ENCODE measurements around the gene NARS2.

The NARS2 gene

DNA sequence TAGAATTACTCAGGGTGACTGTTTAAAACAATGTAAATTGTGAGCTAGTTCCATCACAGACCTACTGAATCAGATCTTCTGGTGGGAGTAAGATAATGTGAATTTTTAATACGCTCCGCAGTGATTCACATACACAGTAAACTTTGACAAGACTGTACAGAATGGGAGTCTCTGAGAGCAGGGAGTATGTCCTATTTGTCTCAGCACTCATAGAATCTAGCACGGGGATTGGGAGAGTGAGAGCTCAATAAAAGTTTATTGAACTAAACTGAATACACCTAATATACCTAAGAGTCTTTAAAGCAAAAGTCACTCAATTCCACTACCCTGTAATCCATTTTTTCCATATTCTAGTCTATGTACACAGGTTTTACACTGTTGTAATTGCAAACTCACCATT is 145.9 kb downstream of the NARS2 start:
- DNase-seq, result no peak

DNA sequence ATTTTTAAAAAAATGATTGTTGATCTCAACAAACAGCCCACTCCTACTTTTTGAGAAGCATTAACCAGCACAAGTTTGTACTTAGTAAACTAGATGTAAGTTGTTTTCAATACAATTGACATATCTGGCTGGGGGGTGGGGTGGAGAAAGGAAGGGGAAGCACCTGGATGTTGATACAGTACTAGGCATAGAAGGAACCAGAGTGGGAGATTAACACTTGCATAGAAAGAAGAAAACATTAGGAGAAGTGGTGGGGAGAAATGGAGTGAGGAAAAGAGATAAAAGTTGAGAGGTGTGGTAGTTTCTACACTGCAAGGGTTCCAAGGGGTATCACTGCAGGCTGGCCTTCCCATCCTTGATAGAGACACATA is 146.4 kb downstream of the NARS2 start:
- DNase-seq, result no peak

DNA sequence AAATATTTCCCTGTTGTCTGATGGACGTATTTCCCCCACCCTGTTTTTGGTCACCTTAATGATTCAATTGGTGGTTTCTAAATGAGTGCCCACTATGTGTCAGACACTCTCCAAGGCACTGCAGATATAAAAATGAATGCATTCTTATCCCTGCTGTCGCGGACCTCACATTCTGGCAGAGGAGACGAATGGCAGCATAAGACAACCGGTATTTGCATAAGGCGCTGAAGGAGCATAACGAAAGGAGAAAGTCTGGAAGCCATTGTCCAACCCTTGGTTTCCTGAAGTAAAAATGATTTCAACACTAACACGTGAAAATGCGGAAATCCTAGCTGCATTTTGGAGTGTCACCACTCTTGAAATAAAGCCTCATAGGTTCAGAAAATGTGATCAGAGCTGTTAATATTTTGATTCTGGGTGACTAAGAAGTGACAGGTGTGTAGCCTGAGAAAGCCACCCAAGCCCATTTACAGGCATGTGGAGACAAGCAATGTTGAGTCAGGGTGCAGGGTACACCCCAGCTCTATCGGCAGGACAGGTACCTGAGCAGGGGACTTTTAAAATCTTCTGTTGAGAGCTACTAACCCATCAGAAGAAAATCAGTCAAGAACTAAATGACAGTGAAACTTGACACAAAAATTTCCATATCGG is 146.9 kb downstream of the NARS2 start:
- DNase-seq, result no peak

DNA sequence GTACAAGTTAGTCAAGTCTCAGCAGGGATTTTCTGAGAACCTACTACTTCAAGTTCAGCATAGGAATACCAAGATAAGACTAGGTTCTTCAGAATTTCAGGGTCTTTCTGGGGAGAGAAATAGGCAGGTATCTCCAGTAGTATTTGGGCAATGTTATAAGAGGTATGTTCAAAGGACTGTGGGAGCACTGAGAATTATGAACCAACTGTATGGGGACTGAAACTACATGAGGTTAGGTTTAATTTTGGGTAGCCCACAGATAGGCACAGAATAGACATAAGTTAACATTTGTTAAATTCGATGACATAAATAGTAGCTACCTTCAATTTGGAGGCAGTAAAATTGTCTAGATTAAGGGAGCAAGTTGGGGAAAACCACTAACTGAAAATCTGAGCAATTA is 147.8 kb downstream of the NARS2 start:
- no peak for DNase-seq

DNA sequence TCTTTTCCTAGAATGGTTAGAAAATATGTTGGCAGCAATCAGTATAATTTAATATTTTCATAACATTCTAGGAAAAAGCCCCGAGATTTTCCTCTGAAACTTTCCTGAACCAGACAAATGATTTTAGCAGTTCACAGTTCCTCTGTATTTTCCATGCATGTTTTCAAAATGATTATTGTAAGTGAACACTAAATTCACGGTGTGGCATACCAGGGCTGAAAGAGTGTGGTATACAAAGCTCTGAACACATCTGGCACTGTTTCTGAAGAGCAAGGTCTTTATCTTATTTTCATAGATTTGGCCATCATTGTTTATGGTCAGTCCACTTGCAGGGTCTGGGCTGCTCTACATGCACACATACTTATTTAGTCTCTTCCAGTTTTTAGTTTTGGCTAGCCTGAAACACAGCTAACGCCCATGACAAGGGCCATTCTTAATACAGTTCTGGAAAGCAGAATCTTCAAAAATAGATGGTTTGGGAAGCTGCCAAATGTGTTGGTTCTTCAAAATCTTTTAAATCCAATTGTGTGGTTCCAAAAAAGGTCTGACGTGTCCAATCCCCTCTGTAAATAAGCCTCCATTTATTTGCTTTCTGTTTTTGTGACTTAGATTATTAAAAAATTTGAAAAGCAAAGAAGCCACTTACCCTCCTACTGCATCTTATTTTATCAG is 149.1 kb downstream of the NARS2 start:
- no peak for DNase-seq

DNA sequence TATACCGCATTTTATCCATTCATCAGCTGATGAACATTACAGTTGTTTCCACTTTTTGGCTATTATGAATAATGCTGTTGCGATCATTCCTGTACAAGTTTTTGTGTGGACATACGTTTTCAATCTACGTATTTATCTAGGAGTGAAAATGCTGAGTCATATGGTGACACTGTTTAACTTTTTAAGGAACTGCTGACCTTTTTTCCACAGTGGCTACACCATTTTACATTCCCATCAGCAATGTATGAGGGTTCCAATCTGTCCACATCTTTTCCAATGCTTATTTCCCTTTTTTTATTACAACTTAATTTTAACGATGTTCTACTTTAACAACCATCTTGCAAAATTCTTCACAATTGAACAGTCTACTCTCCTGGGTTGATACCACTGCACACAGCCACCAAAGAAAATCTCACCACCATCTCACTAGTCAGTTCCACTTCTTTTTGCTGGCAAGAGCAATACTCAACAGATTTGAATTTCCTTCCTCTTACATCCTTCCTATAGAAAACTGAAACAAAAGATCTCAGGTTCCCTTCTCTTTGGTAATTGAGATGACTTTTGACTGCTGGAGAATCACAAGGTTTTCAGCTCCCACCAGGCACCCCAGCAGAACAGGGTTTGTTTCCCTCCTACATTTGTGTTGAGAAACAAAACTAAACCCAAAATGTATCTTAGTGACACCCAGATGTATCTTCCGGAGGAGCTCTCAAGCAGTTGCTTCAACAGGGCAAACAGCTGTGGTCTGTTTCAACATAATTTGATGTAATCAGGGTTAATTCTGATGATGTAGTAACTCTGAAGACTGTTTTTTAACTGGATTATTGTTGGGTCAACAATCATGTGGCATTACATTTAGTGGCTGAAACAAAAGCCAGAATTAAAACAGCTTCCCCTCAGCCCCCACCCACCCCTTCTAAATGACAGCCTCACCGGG is 150.1 kb downstream of the NARS2 start:
- no peak for DNase-seq

DNA sequence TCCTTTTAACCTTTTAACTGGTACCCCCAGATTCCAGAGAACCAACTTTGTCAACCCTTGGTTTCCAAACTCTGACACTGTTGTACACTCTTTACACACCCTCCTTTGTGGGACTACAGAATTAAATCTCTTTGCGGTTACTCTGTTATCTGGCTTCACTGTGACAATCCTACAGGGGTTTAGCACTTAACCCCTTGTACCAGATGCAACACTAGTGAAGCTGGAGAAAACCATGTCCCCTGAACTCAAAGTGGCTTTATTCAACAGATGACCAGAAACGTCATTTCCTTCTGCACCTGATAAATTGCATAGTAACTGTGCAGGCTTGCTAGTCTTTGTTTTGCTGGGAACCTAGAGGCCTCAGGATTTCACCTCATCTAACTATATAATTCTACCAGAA is 151.4 kb downstream of the NARS2 start:
- no peak for DNase-seq

DNA sequence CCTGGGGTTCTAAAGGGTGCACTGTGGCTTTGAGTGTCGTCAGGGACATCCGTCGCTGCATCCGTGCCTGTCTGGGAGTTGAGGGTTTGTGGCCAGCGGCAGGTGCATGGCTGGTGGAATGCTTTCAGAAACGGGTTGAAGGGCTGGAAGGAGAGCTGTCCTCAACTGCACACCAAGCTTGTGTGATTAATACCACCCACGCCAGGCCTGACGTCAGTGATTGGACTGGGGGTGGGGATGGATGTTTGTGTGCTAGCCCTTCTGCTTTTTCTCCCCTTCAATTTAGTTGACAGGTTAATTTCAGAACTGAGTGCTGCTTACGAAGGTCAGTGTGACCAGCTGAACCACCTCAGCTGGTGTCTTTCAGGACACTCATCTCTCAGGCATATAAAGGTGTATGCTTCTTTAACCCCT is 153.9 kb downstream of the NARS2 start:
- DNase-seq, result peak; percentile 25 to 29

DNA sequence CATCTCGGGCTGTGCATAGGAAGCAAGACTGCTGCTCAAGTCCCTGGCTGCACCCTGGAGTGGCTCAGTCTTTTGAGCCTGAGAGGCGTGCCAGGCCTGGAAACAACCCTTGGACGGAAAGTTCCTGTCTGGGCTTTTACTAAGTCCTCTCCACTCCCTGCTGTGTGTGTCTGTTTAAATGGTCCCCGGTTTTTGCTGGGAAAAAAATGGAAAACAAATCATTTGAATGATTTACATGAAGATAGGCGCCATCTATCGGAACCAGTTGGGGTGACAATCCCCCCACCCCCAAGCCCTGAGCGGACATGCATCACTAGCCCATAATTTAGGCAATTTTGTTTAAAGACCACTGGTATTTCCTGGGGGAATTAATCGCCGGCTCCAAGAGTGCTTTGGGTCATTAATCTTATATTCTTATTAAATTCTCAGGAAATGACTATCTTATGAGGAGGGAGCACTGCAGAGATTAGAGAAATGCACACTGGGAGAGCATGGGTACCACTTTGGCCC is 154.4 kb downstream of the NARS2 start:
- DNase-seq, result peak; percentile 45 to 55

DNA sequence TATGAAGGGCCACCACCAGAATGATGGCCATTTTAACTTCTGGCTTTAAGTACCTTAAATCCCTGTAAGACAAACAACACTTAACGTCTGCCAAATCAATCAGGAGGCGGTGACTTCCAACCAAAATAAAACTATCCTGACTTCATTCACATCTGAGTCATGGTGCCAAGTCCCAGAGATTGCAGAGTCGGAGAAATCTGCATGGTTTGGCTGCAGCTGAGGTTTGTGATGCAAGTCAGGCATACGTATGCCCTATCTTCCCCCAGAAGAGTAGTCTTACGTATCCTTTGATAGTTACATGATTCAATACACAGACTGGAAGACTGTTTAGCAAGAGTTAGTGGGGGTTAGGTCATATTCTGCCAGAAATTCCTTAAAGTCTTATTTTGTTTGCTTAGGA is 155.3 kb downstream of the NARS2 start:
- DNase-seq, result no peak

DNA sequence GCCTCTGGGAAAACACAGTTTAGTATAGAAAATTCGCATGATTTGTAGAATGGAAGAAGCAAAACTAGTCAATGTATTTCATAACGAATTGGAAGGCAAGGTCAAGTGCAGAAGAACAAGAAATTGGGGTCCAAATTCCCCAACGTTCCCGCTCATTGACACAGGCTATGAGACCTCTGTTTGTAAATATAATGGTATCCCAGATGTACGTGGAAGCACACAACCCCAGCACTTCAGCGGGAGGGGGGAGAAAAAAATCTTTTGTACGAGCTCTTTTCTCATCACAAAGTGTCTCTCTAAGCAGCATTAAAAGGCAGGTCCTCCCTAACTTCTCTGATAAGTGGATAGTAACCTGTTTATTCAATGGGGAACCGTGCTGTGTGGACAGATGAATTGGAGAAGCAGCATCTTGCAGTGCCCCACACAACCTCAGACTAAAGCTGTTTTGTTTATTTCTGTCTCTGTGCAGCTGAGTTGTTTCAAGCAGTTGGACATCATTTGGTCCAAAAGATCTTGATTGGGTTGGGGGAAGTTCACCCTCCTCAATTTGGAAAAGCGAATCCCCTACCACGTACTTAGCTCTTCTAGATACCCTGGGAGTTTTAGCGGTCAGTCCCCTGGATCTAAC is 156.0 kb downstream of the NARS2 start:
- DNase-seq, result no peak

DNA sequence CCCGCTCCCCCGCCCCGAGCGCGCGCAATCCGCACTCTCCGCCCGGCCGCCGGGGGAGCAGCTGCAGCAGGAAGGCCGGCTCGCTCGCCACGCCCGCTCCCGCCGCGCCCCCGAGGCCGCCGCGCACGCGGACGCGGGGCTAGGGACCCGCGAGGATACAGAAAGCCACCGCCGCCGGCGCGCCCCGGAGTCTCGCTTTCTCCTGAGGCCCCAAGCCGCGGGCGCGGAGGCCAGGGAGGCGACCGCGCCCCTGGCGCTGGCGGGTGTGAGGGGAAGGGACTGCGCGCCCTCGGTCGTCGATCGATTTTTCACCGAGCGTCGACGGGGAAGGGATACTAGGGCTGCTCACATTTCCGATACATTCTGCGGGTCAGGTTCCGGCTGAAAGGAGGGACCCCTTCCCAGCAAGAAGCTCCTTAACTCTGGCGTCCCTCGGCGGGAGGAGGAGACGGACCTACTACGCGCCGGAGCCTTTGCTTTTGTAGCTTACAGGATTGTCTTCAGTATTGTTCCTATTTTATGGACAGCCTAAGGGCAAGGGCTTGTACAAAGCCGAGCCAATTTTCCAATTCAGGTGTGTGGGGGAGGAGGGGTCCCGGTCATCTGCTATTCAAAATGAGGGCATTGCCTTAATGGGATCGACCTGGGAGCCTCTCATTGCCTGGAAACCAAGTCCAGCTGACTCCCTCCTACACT is 156.6 kb downstream of the NARS2 start:
- peak; percentile 60 to 66 for DNase-seq

DNA sequence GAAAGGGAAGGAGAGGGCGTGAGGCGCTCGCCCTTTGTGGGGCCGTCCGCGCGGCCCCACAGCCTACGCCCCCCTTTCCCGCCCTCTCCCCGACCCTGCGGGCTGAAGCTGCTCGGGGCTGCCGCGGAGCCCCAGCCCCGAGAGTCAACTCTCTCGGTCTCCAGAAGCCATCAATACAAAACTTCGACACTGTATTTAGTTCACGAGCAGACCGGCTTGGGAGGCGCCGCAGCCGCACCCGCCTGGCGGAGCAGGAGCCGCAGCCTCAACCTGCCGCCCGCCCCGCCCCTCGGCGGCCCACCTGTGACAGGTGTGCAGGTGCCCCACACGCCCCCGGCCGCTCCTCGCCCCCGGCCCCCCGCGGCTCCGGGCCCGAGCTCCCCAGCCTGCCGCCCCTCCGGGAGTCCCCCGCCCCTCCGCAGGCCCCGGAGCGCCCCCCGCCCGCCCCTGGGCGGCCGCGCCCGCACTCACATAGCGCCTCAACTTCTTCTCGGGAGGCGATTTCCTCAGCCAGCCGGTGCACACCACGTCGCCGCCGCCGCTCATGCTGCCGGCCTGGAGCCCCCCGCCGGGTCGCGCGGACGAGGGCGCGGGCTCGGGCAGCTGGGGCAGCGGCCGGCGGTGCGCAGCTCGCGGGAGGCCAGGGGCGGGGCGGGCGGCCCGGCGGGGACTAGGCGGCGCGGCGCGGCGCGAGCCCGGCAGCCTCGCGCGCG is 157.3 kb downstream of the NARS2 start, which contains the start of gene GAB2:
Gene GAB2 (minus strand): TSS at position 646 of the 713 bp plus-strand sequence. CDS start 100 bp downstream, at position 546.
- DNase-seq, result peak; percentile 13 to 27

DNA sequence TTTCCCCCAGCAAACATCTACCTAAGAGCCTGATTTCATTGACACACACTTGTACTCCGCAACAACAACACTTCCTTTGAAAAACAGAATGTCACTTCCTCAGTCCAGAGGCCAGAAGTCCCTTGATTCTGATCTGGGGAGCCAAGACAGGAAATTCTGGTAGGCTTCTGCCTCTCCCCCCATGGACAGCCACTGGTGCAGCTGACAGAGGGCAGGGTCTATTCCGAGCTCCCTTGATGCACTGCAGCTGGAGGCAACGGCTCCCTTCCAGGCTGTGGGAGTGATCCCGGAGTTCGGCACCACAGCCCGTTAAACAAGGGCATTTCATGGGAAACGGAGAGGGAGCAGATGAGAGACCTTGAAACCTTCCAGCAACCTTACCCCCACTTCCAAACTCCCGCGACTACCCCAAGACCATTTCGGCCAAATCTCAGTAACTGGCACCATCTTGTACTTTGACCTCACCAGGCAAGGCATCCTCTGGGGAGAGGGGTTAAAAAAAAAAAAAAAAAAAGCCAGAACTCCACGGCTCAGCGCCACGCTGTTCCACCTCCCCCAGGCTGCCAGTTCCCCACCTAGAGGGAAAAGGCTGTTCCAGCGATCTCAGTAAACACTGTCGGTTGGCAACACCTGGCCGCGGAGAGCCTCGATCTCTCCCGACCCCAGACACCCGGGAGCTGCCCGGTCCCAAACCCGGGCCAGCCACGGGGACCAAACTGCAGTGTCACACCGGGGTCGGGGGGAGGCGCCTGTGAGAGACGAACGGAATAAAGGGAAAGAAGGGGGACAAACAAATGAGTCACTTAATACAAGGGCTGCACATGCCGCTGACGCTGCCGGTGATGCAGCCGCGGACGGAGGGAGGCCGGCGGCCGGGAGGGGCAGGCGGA is 158.1 kb downstream of the NARS2 start:
- peak; percentile 72 to 74 for DNase-seq

DNA sequence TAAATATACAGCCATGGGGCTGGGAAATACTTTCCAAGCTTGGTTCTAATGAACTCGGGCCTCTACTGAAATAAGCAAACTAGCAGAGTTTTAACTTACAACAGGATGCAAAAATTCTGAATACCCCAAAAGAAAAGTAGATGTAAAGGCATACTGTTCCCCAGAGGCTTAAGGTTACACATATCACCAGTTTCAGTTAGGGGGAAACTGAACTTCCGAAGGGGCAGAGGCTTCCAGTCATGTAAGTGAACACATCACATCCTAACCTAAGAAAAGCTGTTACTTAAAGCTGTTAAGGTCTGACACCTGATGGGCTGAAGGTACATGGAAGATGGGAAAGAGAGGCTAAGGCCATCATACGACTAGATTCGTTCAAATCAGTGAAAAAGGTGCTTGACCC is 159.3 kb downstream of the NARS2 start:
- no peak for DNase-seq

DNA sequence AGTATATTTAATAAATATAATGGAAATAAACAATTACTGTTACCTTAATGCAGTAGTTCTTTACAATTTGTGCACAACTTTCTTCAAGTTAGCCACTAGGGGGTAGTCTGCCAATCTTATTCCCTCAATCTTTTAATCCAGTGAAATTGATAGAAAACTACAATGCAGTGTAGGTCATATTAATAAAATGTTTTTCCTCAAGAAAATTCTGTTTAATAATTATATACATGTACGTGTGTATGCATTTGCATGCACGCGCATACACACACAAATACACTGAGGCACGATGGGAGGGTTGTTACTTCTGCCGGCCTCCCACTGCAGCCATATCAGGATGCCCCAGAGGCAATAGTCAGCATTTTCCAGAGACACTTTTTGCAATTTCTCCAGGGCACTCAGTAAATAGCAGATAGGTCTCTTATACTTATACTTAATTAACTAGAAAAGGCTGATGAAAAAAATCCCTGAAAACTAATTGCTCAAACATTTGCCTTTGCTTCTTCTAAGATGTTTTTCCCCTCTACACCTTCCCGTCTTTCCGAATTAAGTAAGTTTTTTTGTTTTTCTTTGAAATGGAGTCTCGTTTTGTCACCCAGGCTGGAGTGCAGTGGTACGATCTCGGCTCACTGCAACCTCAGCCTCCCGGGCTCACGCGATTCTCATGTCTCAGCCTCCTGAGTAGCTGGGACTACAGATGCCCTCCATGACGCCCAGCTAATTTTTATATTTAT is 160.2 kb downstream of the NARS2 start:
- no peak for DNase-seq

DNA sequence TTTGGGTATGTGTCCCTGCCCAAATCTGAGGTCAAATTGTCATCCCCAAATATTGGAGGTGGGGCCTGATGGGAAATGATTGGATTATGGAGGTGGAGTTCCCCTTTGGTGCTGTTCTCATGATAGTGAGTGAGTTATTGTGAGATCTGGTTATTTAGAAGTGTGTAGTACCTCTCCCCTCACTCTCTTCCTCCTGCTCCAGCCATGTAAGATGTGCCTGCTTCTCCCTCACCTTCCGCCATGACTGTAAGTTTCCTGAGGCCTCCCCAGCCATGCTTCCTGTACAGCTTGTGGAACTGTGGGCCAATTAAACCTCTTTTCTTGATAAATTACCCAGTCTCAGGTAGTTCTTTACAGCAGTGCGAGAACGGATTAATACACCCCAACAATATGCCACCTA is 166.0 kb downstream of the NARS2 start:
- no peak for DNase-seq

DNA sequence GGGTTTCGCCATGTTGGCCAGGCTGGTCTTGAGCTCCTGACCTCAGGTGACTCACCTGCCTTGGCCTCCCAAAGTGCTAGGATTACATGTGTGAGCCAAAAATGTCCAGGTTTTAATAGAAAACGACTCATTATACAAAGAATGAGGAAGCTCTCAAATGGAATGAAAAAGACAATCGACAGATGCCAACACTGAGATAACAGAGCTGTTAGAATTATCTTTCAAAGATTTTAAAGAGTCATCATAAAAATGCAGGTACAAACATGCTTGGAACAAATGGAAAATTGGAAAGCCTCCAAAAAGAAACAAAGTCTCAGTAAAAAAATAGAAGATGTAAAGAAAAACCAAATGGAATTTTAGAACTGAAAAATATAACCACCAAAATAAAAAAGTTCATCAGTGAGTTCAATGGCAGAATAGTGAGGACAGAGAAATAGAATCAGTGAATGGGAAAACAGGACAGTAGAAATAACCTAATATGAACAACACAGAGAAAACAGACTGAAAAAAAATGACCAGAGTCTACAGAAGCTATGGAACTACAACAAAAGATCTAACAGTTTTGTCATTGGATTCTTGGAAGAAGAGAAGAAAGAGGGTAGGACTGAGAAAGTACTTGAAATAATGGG is 168.0 kb downstream of the NARS2 start:
- DNase-seq, result no peak

DNA sequence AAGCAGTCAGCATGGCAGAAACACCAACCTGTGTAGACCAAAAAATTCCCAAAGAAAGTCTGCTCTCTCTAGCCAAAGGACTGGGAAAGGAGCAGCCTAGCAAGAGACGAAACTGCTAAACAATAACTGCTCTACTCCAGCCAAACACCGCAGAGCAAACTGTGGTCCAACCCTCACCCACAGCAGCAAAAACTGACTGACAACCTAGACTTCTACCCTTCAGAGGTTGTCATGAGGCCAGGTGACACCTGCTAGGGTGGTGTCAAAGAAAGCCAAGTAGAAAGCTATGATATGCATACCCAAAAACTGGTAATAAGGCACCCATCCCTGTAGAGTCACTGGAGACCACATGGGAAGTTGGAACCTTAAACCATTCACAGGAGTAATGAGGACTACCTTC is 168.9 kb downstream of the NARS2 start:
- DNase-seq, result no peak
